RCC 7860 (cell line): ENCODE measurements around the gene ALMS1.
"Not testable (repeated sequence)": the region's sequence is repeated elsewhere in the genome, so short reads cannot be mapped to it uniquely, and the experiment has no call there.

Source experiments
- DNase-seq: peaks from one replicate; pipeline ENCODE4 v3.0.0-alpha.2; 2015; ENCODE audit warnings: low spot score
- FAIRE-seq: peaks from 2 replicates; lab custom pipeline; 2012; peaks lifted over from hg19 to GRCh38; lab: Jason Lieb, UNC

The ALMS1 gene

GRCh38 chr2:73385504-73386341 is at the start of gene ALMS1:
Gene ALMS1 (plus strand): TSS chr2:73385836. CDS start chr2:73385869, 33 bp downstream.
- peak; percentile 85 for DNase-seq
- no peak for FAIRE-seq

- FAIRE-seq, result no peak
- DNase-seq, result no peak
Observed at GRCh38 chr2:73337828-73338227, 47.8 kb upstream of the ALMS1 start.

GRCh38 chr2:73339201-73339600 is 46.4 kb upstream of the ALMS1 start:
- DNase-seq, result no peak
- FAIRE-seq, result no peak

- DNase-seq, result no peak
- no peak for FAIRE-seq
Observed at GRCh38 chr2:73341039-73341438, 44.6 kb upstream of the ALMS1 start.

GRCh38 chr2:73343992-73344391 is 41.6 kb upstream of the ALMS1 start:
- DNase-seq, result no peak
- no peak for FAIRE-seq

GRCh38 chr2:73344747-73345146 is 40.9 kb upstream of the ALMS1 start:
- DNase-seq, FAIRE-seq: not testable (repeated sequence)

- DNase-seq, result no peak
- no peak for FAIRE-seq
Observed at GRCh38 chr2:73350035-73350691, 35.5 kb upstream of the ALMS1 start.

- DNase-seq, result no peak
- FAIRE-seq, result no peak
Observed at GRCh38 chr2:73356097-73356496, 29.5 kb upstream of the ALMS1 start.

- FAIRE-seq (peak; percentile 37), DNase-seq (peak; percentile 6)
Observed at GRCh38 chr2:73359915-73360697, 25.5 kb upstream of the ALMS1 start.

GRCh38 chr2:73366060-73366459 is 19.6 kb upstream of the ALMS1 start:
- no peak for DNase-seq
- no peak for FAIRE-seq

GRCh38 chr2:73368781-73369180 is 16.9 kb upstream of the ALMS1 start:
- DNase-seq (no peak), FAIRE-seq (no peak)

GRCh38 chr2:73370348-73370747 is 15.3 kb upstream of the ALMS1 start:
- FAIRE-seq, result no peak
- DNase-seq, result no peak

GRCh38 chr2:73373344-73373743 is 12.3 kb upstream of the ALMS1 start:
- DNase-seq, result no peak
- no peak for FAIRE-seq

- FAIRE-seq (no peak), DNase-seq (no peak)
Observed at GRCh38 chr2:73374269-73374668, 11.4 kb upstream of the ALMS1 start.

- FAIRE-seq, result no peak
- no peak for DNase-seq
Observed at GRCh38 chr2:73376681-73377080, 9.0 kb upstream of the ALMS1 start.

GRCh38 chr2:73383036-73383435 is 2.6 kb upstream of the ALMS1 start:
- DNase-seq, result no peak
- FAIRE-seq, result no peak

GRCh38 chr2:73385123-73385503 is 523 bp upstream of the ALMS1 start:
- FAIRE-seq (no peak), DNase-seq (no peak)

GRCh38 chr2:73386342-73386868 is 769 bp downstream of the ALMS1 start:
- DNase-seq (no peak), FAIRE-seq (no peak)

- FAIRE-seq, result no peak
- no peak for DNase-seq
Observed at GRCh38 chr2:73386894-73387636, 1.4 kb downstream of the ALMS1 start.

- DNase-seq (no peak), FAIRE-seq (no peak)
Observed at GRCh38 chr2:73402386-73403103, 16.9 kb downstream of the ALMS1 start.
